ELR (cell line): Measurements from ENCODE around the gene PSME2.
A peak's percentile ranks its signal among the peaks of the same experiment; 100 is the strongest.

Experiments used
- DNase-seq: peaks from one replicate; pipeline ENCODE4 v3.0.0-alpha.2; 2015; ENCODE audit warnings: low read depth

The PSME2 gene

GRCh38 chr14:24146453-24146977 lies at the start of gene PSME2:
PSME2 (minus strand) TSS chr14:24146610; CDS start chr14:24146581, 29 bp downstream.
- peak; percentile 97 for DNase-seq

- DNase-seq = peak; percentile 85
Measured at GRCh38 chr14:24195186-24196070, 49.0 kb upstream of the PSME2 start, which contains the start of gene TM9SF1. TM9SF1 (minus strand) TSS chr14:24195441; CDS start chr14:24195019, 422 bp downstream.

- no peak for DNase-seq
Measured at GRCh38 chr14:24194873-24195185, 48.4 kb upstream of the PSME2 start.

GRCh38 chr14:24194186-24194872 lies 47.9 kb upstream of the PSME2 start:
- no peak for DNase-seq

- no peak for DNase-seq
Measured at GRCh38 chr14:24192933-24193332, 46.5 kb upstream of the PSME2 start.

GRCh38 chr14:24190416-24190815 lies 44.0 kb upstream of the PSME2 start:
- no peak for DNase-seq

GRCh38 chr14:24189460-24189859 lies 43.0 kb upstream of the PSME2 start:
- DNase-seq = no peak

GRCh38 chr14:24189059-24189375 lies 42.6 kb upstream of the PSME2 start:
- DNase-seq = no peak

GRCh38 chr14:24188251-24189058 lies 42.0 kb upstream of the PSME2 start, which contains the start of gene IPO4:
IPO4 (minus strand) TSS chr14:24188816; CDS start chr14:24188787, 29 bp downstream.
- peak; percentile 99 for DNase-seq

GRCh38 chr14:24187539-24187915 lies 41.1 kb upstream of the PSME2 start:
- DNase-seq = no peak

GRCh38 chr14:24186831-24187538 lies 40.6 kb upstream of the PSME2 start:
- DNase-seq = no peak

GRCh38 chr14:24185741-24186140 lies 39.3 kb upstream of the PSME2 start:
- DNase-seq = no peak

GRCh38 chr14:24185026-24185425 lies 38.6 kb upstream of the PSME2 start:
- no peak for DNase-seq

- DNase-seq = no peak
Measured at GRCh38 chr14:24184104-24184970, 37.9 kb upstream of the PSME2 start.

GRCh38 chr14:24183014-24183481 lies 36.6 kb upstream of the PSME2 start:
- no peak for DNase-seq

GRCh38 chr14:24182110-24182882 lies 35.9 kb upstream of the PSME2 start:
- DNase-seq = no peak

- DNase-seq = no peak
Measured at GRCh38 chr14:24181371-24182077, 35.1 kb upstream of the PSME2 start.

- DNase-seq = peak; percentile 73
Measured at GRCh38 chr14:24179961-24180796, 33.8 kb upstream of the PSME2 start.
